Mesendoderm (in vitro differentiated cells): ENCODE measurements around the gene HSPA6.
"Not testable (repeated sequence)": the region's sequence is repeated elsewhere in the genome, so short reads cannot be mapped to it uniquely, and the experiment has no call there.

ENCODE experiments used
- DNase-seq: peaks from one replicate; pipeline ENCODE4 v3.0.0; 2013
- H2AK5ac ChIP-seq: 2 replicates; pipeline ENCODE4 v1.6.1; 2013; ENCODE audit warnings: low read length, inconsistent platforms
- H2BK120ac ChIP-seq: 2 replicates; pipeline ENCODE4 v1.6.1; 2013; ENCODE audit warnings: low read depth, mild to moderate bottlenecking, low read length, moderate library complexity, mixed read lengths
- H2BK15ac ChIP-seq: replicated peaks from 2 replicates; pipeline ENCODE4 v1.6.1; 2013; ENCODE audit warnings: low read depth, mild to moderate bottlenecking, moderate library complexity
- H2BK5ac ChIP-seq: 2 replicates; pipeline ENCODE4 v1.6.1; 2013; ENCODE audit warnings: low read length, inconsistent platforms
- H3K18ac ChIP-seq: 2 replicates; pipeline ENCODE4 v1.6.1; 2013; ENCODE audit warnings: mild to moderate bottlenecking, low read length, mixed read lengths
- H3K23ac ChIP-seq: one replicate; pipeline ENCODE4 v1.6.1; 2013; ENCODE audit warnings: low read length
- H3K27ac ChIP-seq: 2 replicates; pipeline ENCODE4 v1.5.1; 2013; ENCODE audit warnings: low read depth, mild to moderate bottlenecking, inconsistent platforms, low read length, moderate library complexity
- H3K27me3 ChIP-seq: 2 replicates; pipeline ENCODE4 v1.6.1; 2013; ENCODE audit warnings: low read length, control low read depth, mild to moderate bottlenecking, inconsistent platforms; ENCODE audit not compliant: insufficient read depth, poor library complexity
- H3K36me3 ChIP-seq: 2 replicates; pipeline ENCODE4 v1.6.1; 2013; ENCODE audit warnings: low read length, inconsistent platforms; ENCODE audit not compliant: control insufficient read depth, insufficient read depth
- H3K4ac ChIP-seq: one replicate; pipeline ENCODE4 v1.6.1; 2013; ENCODE audit warnings: low read depth, mild to moderate bottlenecking, low read length, moderate library complexity
- H3K4me1 ChIP-seq: 2 replicates; pipeline ENCODE4 v1.6.1; 2013; ENCODE audit warnings: low read depth, low read length, inconsistent platforms; ENCODE audit not compliant: control insufficient read depth
- H3K4me2 ChIP-seq: 2 replicates; pipeline ENCODE4 v1.6.1; 2013; ENCODE audit warnings: low read length
- H3K4me3 ChIP-seq: 2 replicates; pipeline ENCODE4 v1.5.1; 2013; ENCODE audit warnings: mild to moderate bottlenecking, low read length
- H3K56ac ChIP-seq: one replicate; pipeline ENCODE4 v1.6.1; 2013; ENCODE audit warnings: low read length
- H3K79me1 ChIP-seq: 2 replicates; pipeline ENCODE4 v1.6.1; 2013; ENCODE audit warnings: low read length, inconsistent platforms
- H3K79me2 ChIP-seq: 2 replicates; pipeline ENCODE4 v1.6.1; 2013; ENCODE audit warnings: mild to moderate bottlenecking, low read length; ENCODE audit not compliant: control insufficient read depth, insufficient read depth
- H3K9ac ChIP-seq: 2 replicates; pipeline ENCODE4 v1.6.1; 2013; ENCODE audit warnings: low read length, inconsistent platforms
- H4K5ac ChIP-seq: one replicate; pipeline ENCODE4 v1.6.1; 2013; ENCODE audit warnings: low read length
- H4K8ac ChIP-seq: one replicate; pipeline ENCODE4 v1.6.1; 2013; ENCODE audit warnings: low read depth, mild to moderate bottlenecking, control low read depth, low read length, moderate library complexity
- WGBS: extraction: QIAGEN DNeasy Blood & Tissue Kit; methylation state at CpG from one replicate; pipeline ENCODE4 v1.1.7; 2013; ENCODE audit warnings: low lambda C conversion rate, missing lambda C conversion rate; ENCODE audit not compliant: insufficient coverage; ENCODE audit errors: extremely low coverage; 5-methylcytosine and 5-hydroxymethylcytosine counted together

The HSPA6 gene

DNA sequence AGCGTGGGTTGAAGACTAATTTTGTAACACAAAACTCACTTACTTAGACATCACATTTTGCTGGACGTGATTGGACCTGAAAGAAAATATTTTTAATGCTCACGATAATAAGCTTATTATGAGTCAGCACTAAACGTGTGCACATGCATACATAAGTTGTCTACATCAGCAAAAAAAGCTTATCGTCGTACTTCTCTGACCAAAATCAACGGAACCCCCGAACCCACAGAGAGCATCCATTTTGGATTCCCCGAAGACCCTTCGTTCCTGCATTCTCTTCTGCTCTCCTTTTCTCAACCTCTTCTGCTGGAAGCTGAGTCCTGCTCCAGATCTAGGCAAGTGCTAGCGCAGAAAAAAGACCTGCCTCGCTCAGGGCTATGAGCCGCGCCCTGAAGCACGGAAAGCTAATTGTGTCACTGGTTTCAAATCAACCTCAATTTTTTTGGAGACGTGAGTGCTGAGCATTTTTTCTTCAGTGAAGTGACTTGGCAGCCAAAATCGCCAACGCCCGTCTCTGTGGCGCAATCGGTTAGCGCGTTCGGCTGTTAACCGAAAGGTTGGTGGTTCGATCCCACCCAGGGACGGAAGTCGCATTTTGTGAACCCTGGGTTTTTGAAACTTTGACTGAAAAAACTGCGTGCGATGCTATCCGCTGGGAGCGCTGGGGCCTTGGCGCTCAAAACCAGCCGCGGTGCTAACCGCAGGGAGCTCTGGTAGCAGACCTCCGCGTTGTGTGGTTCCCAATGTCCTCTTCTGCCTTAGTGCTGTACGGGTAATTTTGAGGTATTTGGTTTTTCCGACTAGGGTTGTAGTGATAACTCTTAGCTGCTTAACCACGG is 15.6 kb downstream of the HSPA6 start:
- peak; percentile 95 for DNase-seq
- H3K4me1 ChIP-seq, H3K79me1 ChIP-seq, H4K5ac ChIP-seq, H2AK5ac ChIP-seq, H2BK120ac ChIP-seq, H2BK15ac ChIP-seq, H3K23ac ChIP-seq, H3K27ac ChIP-seq, H3K36me3 ChIP-seq, H2BK5ac ChIP-seq, H3K79me2 ChIP-seq, H3K18ac ChIP-seq, H3K4ac ChIP-seq, H4K8ac ChIP-seq, H3K27me3 ChIP-seq: not testable (repeated sequence)
- WGBS = no CpG with 5 or more reads among the region's 41 CpGs
- Histone ChIP-seq H3K9ac (peak overlapping the region; percentile 67), H3K56ac (peak overlapping the region; percentile 78), H3K4me3 (peak overlapping the region; percentile 81), H3K4me2 (peak overlapping the region; percentile 62)

DNA sequence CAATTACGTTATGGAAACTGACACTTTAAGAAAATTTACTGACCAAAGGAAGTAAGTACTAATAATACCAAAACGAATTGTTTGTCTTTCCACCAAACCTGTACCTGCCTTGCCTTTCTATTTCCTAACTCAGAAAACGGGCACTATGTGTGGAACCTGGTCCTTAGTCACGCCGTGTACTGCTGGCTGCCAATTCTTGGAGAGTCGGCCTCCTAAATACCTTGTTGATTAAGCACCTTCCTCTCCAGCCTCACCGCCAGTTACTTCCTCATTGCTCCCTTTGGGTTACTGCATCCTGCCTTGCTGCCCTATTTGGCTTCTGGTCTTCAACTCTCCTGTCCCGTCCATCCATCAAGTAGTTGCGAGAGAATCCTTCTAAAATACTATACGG is 16.2 kb downstream of the HSPA6 start:
- H3K4me2 ChIP-seq, H3K79me2 ChIP-seq, H4K5ac ChIP-seq, H3K27me3 ChIP-seq, H3K23ac ChIP-seq, H3K18ac ChIP-seq, H3K4me3 ChIP-seq, H3K9ac ChIP-seq, H3K27ac ChIP-seq, H3K36me3 ChIP-seq, H3K79me1 ChIP-seq, H3K4ac ChIP-seq, H2BK15ac ChIP-seq, H2BK5ac ChIP-seq, H2AK5ac ChIP-seq, H3K4me1 ChIP-seq, H4K8ac ChIP-seq, H3K56ac ChIP-seq, H2BK120ac ChIP-seq: not testable (repeated sequence)
- WGBS = no CpG with 5 or more reads among the region's 10 CpGs
- peak; percentile 23 for DNase-seq

DNA sequence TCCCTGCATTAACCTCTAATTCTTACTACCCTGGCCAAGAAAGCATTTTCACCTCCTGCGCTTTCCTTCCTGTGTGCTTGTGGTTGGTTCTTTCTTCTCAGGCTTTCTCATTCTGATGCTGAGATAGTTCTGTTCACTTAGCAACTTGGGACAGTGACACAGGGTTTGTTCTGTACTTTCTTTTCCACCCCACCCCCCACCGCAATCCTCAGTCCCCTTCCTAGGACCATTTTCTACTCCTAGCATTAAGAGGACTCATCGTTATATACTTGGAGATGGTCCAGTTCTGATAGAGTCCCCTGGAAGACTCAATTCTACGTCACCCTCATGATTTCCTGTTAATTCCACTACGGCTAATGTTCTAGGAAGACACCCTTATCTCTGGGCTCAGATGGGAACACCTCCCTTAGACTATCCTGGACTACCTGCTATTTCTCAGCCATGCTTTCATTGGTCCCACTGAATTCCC is 17.8 kb downstream of the HSPA6 start:
- H4K8ac ChIP-seq, DNase-seq, H3K36me3 ChIP-seq, H3K4me3 ChIP-seq, H2BK5ac ChIP-seq, H2BK120ac ChIP-seq, H3K27me3 ChIP-seq, H3K79me2 ChIP-seq, H3K4ac ChIP-seq, H3K27ac ChIP-seq, H3K4me2 ChIP-seq, H4K5ac ChIP-seq, H3K18ac ChIP-seq, H3K23ac ChIP-seq, H2AK5ac ChIP-seq, H3K56ac ChIP-seq, H3K79me1 ChIP-seq, H3K9ac ChIP-seq, H2BK15ac ChIP-seq, H3K4me1 ChIP-seq: not testable (repeated sequence)
- WGBS = no CpG with 5 or more reads among the region's 5 CpGs

DNA sequence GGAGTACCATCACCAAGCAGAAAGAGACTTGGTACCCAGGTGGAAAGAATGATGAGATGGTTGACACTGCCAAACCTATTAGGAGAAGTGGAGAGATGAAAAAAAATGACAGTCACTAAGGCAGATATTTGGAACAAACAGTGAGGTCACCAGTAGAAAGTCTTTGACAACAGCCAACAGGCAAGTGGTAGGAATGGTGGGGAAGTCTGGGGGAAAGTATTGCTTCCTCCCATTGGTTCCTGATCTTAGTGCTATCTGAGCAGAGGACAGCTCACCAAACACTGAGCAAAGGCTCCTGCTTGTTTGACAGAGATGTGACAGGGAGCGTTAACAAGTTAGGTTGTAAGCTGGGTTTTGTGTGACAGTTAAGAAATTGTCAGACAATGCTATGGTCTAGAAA is 18.8 kb downstream of the HSPA6 start:
- not testable (repeated sequence) for H3K4me2 ChIP-seq, H3K9ac ChIP-seq, DNase-seq, H3K27me3 ChIP-seq, H2AK5ac ChIP-seq, H3K4me3 ChIP-seq, H4K5ac ChIP-seq, H3K23ac ChIP-seq, H2BK5ac ChIP-seq, H3K4ac ChIP-seq, H3K36me3 ChIP-seq, H3K79me2 ChIP-seq, H4K8ac ChIP-seq, H3K27ac ChIP-seq, H3K18ac ChIP-seq, H3K56ac ChIP-seq, H2BK120ac ChIP-seq, H3K79me1 ChIP-seq, H2BK15ac ChIP-seq, H3K4me1 ChIP-seq
- WGBS = no CpG with 5 or more reads among the region's 1 CpG

DNA sequence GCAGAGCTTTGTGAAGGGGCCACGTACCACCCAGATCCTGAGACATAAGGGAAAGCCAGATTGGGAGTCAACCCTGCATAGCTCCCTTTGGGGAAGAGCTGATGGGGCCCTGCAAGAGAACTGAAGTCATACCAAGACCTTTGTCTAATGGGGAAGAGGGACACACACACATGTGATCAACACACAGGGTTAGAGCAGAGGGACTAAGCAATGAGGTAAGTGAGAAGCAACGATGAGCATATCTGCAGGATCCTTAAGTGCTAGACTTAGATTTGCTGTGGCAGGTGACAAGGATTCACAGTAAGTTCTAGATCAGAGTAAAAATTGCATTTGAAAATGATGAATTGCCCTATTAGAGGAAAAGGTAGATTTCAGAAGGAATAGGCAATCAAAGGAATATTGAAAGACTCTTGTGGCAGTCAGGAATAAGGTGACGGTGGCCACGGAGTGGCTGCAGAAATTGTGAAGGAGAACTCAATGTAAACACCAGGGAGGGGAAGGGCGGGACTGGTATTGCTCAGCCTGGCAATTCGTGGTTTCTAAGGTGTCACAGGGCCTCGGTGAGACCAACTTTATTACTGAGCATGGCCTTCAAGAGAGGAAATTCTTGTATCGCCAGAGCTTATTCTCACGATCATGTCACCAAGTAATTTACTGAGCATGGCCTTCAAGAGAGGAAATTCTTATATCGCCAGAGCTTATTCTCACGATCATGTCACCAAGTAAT is 20.8 kb downstream of the HSPA6 start:
- H3K4me1 ChIP-seq, H3K36me3 ChIP-seq, H3K9ac ChIP-seq, H3K4me3 ChIP-seq, H2BK120ac ChIP-seq, H4K5ac ChIP-seq, H3K4me2 ChIP-seq, H4K8ac ChIP-seq, H3K27me3 ChIP-seq, H3K18ac ChIP-seq, H2AK5ac ChIP-seq, H3K56ac ChIP-seq, H3K27ac ChIP-seq, H3K79me2 ChIP-seq, H2BK15ac ChIP-seq, H2BK5ac ChIP-seq, H3K4ac ChIP-seq, DNase-seq, H3K23ac ChIP-seq, H3K79me1 ChIP-seq: not testable (repeated sequence)
- WGBS = no CpG with 5 or more reads among the region's 11 CpGs
